SU-DHL-6 (cell line): ENCODE measurements around the gene CHCHD10.

Experiments used
- H2AFZ ChIP-seq: fragments of 200-600 bp; sonication (generic); 2 replicates; pipeline ENCODE4 v1.6.1; 2014; ENCODE audit warnings: low read depth, mild to moderate bottlenecking, moderate library complexity, mixed read lengths, antibody characterized with exemption, low read length; ENCODE audit not compliant: severe bottlenecking
- H3F3A ChIP-seq: fragments of 200-600 bp; shearing (Covaris generic); 2 replicates; pipeline ENCODE4 v1.6.0; 2016; ENCODE audit warnings: antibody characterized with exemption, mild to moderate bottlenecking; ENCODE audit not compliant: insufficient read depth
- H3K27ac ChIP-seq: fragments of 200-600 bp; sonication (generic); 2 replicates; pipeline ENCODE4 v1.5.1; 2016; ENCODE audit warnings: low read depth, mild to moderate bottlenecking, low read length, moderate library complexity, mixed read lengths
- H3K27me3 ChIP-seq: fragments of 200-600 bp; sonication (generic), shearing (Covaris generic); 2 replicates; pipeline ENCODE4 v1.6.0; 2014; ENCODE audit warnings: mild to moderate bottlenecking, low read length
- H3K36me3 ChIP-seq: fragments of 200-600 bp; sonication (generic); 2 replicates; pipeline ENCODE4 v1.6.1; 2014; ENCODE audit warnings: mild to moderate bottlenecking, low read length, mixed read lengths
- H3K4me2 ChIP-seq: fragments of 300-600, 200-600 bp; shearing (Covaris generic), sonication (generic); 2 replicates; pipeline ENCODE4 v1.6.0; 2014; ENCODE audit warnings: low read length, low read depth, mild to moderate bottlenecking; ENCODE audit not compliant: poor library complexity, severe bottlenecking
- H3K4me3 ChIP-seq: fragments of 200-600 bp; sonication (generic); 2 replicates; pipeline ENCODE4 v1.5.1; 2014; ENCODE audit warnings: antibody characterized with exemption, low read length, mild to moderate bottlenecking, mixed read lengths; ENCODE audit not compliant: insufficient read depth, poor library complexity, severe bottlenecking
- H3K79me2 ChIP-seq: fragments of 200-600 bp; sonication (generic); 2 replicates; pipeline ENCODE4 v1.6.1; 2014; ENCODE audit warnings: mild to moderate bottlenecking, low read length, moderate library complexity; ENCODE audit not compliant: insufficient read depth
- H3K9ac ChIP-seq: fragments of 200-600 bp; sonication (generic); 2 replicates; pipeline ENCODE4 v1.7.0; 2014; ENCODE audit warnings: mild to moderate bottlenecking, low read length
- H3K9me2 ChIP-seq: fragments of 200-600 bp; sonication (generic); replicated peaks from 2 replicates; pipeline ENCODE4 v1.6.1; 2014; ENCODE audit warnings: low read length; ENCODE audit not compliant: insufficient read depth
- H3K9me3 ChIP-seq: fragments of 200-600 bp; sonication (generic); 2 replicates; pipeline ENCODE4 v1.6.1; 2014; ENCODE audit warnings: low read length, mixed read lengths; ENCODE audit not compliant: insufficient read depth
- H4K20me1 ChIP-seq: fragments of 200-600 bp; sonication (generic); 2 replicates; pipeline ENCODE4 v1.6.1; 2014; ENCODE audit warnings: low read depth, mild to moderate bottlenecking, antibody characterized with exemption, low read length, moderate library complexity, mixed read lengths
- EZH2phosphoT487 ChIP-seq: fragments of 200-600 bp; sonication (generic), shearing (Covaris generic); conservative IDR thresholded peaks from 2 replicates; pipeline ENCODE4 v1.6.1; 2018; ENCODE audit warnings: mild to moderate bottlenecking, antibody characterized with exemption, low read length, moderate library complexity, mixed read lengths
- TF ChIP-seq, protein P1 (sequence below): fragments of 200-600 bp; sonication (generic); IDR thresholded peaks from one replicate; pipeline ENCODE4 v1.5.1; 2017; ENCODE audit warnings: antibody characterized with exemption, mild to moderate bottlenecking, low read length, moderate library complexity; ENCODE audit not compliant: insufficient read depth, poor library complexity, severe bottlenecking

The CHCHD10 gene

GRCh38 chr22:23760056-23760455, 7.7 kb downstream of the CHCHD10 start:
- Histone ChIP-seq H3K9ac (no peak overlapping the region), H2AFZ (no peak overlapping the region), H3K27me3 (no peaks in the 10 kb centered on the region), H3K36me3 (no peaks in the 10 kb centered on the region), H3K9me2 (no peaks in the 10 kb centered on the region), H3K9me3 (no peaks in the 10 kb centered on the region), H3K4me3 (no peak overlapping the region), H3K27ac (no peak overlapping the region), H3F3A (peaks cover 16% of the 10 kb centered on the region), H4K20me1 (no peaks in the 10 kb centered on the region), H3K79me2 (no peaks in the 10 kb centered on the region), H3K4me2 (no peak overlapping the region)
- no peak for TF ChIP-seq EZH2phosphoT487
- TF ChIP-seq, protein P1, sequence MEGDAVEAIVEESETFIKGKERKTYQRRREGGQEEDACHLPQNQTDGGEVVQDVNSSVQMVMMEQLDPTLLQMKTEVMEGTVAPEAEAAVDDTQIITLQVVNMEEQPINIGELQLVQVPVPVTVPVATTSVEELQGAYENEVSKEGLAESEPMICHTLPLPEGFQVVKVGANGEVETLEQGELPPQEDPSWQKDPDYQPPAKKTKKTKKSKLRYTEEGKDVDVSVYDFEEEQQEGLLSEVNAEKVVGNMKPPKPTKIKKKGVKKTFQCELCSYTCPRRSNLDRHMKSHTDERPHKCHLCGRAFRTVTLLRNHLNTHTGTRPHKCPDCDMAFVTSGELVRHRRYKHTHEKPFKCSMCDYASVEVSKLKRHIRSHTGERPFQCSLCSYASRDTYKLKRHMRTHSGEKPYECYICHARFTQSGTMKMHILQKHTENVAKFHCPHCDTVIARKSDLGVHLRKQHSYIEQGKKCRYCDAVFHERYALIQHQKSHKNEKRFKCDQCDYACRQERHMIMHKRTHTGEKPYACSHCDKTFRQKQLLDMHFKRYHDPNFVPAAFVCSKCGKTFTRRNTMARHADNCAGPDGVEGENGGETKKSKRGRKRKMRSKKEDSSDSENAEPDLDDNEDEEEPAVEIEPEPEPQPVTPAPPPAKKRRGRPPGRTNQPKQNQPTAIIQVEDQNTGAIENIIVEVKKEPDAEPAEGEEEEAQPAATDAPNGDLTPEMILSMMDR = no peak

DNA sequence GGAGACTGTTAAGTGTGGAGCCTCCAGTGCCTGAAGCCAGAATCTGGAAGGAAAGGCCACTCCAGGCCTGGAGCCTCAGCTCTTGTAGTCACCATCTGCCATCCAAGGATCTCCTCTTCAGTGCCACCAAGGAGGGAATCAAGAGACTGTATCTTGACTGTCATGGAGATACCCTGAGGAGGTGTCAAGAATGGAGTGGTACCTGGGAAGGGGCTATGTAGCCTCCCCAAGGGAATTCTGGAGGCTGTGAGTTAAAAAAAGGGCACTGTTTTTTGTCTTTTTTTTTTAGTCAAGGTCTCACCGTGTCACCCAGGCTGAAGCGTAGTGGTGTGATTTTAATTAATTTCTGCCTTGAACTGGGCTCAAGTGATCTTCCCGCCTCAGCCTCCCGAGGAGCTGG, 8.2 kb downstream of the CHCHD10 start:
- Histone ChIP-seq H3K4me2 (no peak overlapping the region), H3K27me3 (no peaks in the 10 kb centered on the region), H3K79me2 (no peaks in the 10 kb centered on the region), H4K20me1 (no peaks in the 10 kb centered on the region), H3K36me3 (no peaks in the 10 kb centered on the region), H3K27ac (no peak overlapping the region), H3K9me2 (no peaks in the 10 kb centered on the region), H3F3A (peaks cover 21% of the 10 kb centered on the region), H2AFZ (no peak overlapping the region), H3K9me3 (no peaks in the 10 kb centered on the region), H3K4me3 (no peak overlapping the region), H3K9ac (no peak overlapping the region)
- no peak for TF ChIP-seq EZH2phosphoT487
- TF ChIP-seq, protein P1 = no peak

GRCh38 chr22:23756891-23757290, 10.9 kb downstream of the CHCHD10 start:
- peak overlapping the region; percentile 42; the same call in 1 of the 2 replicates for H3K27ac ChIP-seq
- H3K9me3 ChIP-seq = no peaks in the 10 kb centered on the region
- H3K27me3 ChIP-seq = no peaks in the 10 kb centered on the region
- no peak overlapping the region for H3K4me3 ChIP-seq
- no peak overlapping the region for H3K9ac ChIP-seq
- TF ChIP-seq, protein P1 = no peak
- no peak for TF ChIP-seq EZH2phosphoT487
- no peak overlapping the region for H3K4me2 ChIP-seq
- peaks cover 46% of the 10 kb centered on the region for H3F3A ChIP-seq
- no peaks in the 10 kb centered on the region for H3K36me3 ChIP-seq
- H4K20me1 ChIP-seq = no peaks in the 10 kb centered on the region
- H3K79me2 ChIP-seq = peaks cover 7% of the 10 kb centered on the region; the same call in 1 of the 2 replicates
- no peaks in the 10 kb centered on the region for H3K9me2 ChIP-seq
- no peak overlapping the region for H2AFZ ChIP-seq

DNA sequence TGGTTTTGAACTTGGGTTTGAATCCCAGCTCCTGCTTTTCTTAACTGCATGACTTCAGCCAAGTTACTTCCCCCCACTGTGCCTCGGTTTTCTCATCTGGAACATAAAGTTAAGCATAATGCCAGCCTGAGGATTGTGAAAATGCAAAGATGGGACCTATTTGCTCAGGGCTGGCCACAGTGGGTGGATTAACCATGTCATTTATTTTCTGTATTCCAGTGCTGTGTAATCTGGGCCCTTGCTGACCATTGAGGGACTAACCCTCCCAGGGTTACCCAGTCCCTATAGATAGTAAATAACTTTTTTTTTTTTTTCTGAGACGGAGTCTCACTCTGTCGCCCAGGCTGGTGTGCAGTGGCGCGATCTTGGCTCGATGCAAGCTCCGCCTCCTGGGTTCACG, 12.1 kb downstream of the CHCHD10 start:
- H3K79me2 ChIP-seq = peaks cover 7% of the 10 kb centered on the region; the same call in 1 of the 2 replicates
- H3K4me2 ChIP-seq = peak overlapping the region; percentile 90
- peak overlapping the region; percentile 35 for H3K9ac ChIP-seq
- no peaks in the 10 kb centered on the region for H4K20me1 ChIP-seq
- H2AFZ ChIP-seq = peak overlapping the region; percentile 58
- no peaks in the 10 kb centered on the region for H3K27me3 ChIP-seq
- H3K9me3 ChIP-seq = no peaks in the 10 kb centered on the region
- H3K4me3 ChIP-seq = no peak overlapping the region
- TF ChIP-seq, protein P1 = no peak
- TF ChIP-seq EZH2phosphoT487 = no peak
- no peaks in the 10 kb centered on the region for H3K9me2 ChIP-seq
- H3F3A ChIP-seq = peaks cover 51% of the 10 kb centered on the region
- peak overlapping the region; percentile 92 for H3K27ac ChIP-seq
- no peaks in the 10 kb centered on the region for H3K36me3 ChIP-seq
